Measurements from ENCODE around the gene INHBB.

Gene INHBB

DNA sequence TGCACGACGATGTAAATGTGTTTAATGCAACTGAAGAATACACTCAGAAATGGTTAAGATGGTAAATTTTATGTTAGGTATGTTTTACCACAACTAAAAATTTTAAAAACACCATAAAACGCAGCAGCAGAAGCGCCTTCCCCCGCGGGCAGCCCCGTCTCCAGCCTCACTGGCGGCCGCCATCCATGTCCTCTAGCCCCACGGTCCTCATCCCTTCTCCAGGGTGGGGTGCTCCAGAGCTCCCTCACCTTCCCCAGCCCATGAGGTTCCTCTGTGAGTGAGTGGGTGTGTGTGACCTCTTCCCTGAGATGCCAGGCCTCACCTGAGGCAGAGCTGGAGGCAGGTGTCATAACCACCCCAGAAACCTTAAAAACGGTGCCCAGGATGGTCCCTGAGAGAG is 17.0 kb downstream of the INHBB start:
- Histone ChIP-seq H3K4me1 (ENCODE audit: control insufficient read depth, insufficient read depth, low read length) (no peaks in the 10 kb centered on the region), H3K9ac (ENCODE audit: low read length) (no peak overlapping the region), H3K9me3 (ENCODE audit: control insufficient read depth, low read length) (no peaks in the 10 kb centered on the region), H3K4me3 (ENCODE audit: low read length) (no peak overlapping the region), H3K36me3 (ENCODE audit: control insufficient read depth, insufficient read depth, low read length, severe bottlenecking) (no peaks in the 10 kb centered on the region), H3K27me3 (replicated peaks; ENCODE audit: control insufficient read depth, insufficient read depth, low read length) (peaks cover 28% of the 10 kb centered on the region)
- no peak for DNase-seq (ENCODE audit: low read depth)

DNA sequence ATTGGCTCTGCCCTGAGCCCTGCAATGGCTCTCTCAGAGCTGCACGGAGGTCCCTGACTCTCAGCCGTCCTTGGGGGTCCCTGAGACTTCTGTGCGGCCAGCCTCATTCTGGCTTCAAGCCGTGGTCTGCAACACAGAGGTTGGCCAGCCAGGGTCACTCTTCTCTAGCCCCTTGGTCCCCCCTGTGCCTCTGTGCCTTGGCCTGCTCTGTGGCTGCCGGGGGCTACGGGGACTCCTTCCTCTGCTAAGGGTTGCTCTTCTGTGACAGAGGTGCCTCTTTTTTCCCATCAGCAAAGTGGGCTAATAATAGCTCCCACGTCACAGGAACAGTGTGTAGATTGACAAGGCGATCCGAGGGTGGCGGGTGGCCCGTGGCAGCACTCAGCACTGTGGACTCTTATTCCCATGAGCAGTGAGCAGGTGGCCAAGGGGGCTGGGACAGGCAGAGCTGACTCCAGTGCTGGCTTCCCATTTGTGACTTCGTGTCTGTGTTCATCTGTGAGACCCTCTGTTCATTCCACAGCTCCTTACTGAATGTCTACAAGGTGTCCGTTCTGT is 19.4 kb downstream of the INHBB start:
- no peak for DNase-seq (ENCODE audit: low read depth)
- Histone ChIP-seq H3K4me3 (ENCODE audit: low read length) (no peak overlapping the region), H3K9me3 (ENCODE audit: control insufficient read depth, low read length) (no peaks in the 10 kb centered on the region), H3K27me3 (replicated peaks; ENCODE audit: control insufficient read depth, insufficient read depth, low read length) (peaks cover 20% of the 10 kb centered on the region), H3K36me3 (ENCODE audit: control insufficient read depth, insufficient read depth, low read length, severe bottlenecking) (no peaks in the 10 kb centered on the region), H3K4me1 (ENCODE audit: control insufficient read depth, insufficient read depth, low read length) (no peaks in the 10 kb centered on the region), H3K9ac (ENCODE audit: low read length) (no peak overlapping the region)

DNA sequence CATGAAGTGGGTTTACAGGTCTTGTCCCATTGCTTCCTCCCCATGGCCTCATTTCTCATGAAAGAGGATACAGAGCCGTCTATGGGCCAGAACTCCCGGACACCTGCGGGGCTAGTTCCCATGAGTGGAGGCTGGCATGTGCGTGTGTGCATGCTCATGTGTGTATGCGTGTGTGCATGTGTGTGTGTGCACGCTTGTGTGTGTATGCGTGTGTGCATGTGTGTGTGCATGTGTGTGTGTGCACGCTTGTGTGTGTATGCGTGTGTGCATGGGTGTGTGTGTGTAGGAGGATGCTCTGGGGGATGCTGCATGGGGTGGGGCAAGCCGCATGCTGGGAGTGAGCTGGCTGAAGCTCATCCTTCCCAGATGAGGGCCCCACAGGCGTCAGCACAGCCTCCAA is 20.8 kb downstream of the INHBB start:
- no peak for DNase-seq (ENCODE audit: low read depth)
- Histone ChIP-seq H3K9ac (ENCODE audit: low read length) (no peak overlapping the region), H3K9me3 (ENCODE audit: control insufficient read depth, low read length) (no peaks in the 10 kb centered on the region), H3K4me1 (ENCODE audit: control insufficient read depth, insufficient read depth, low read length) (no peaks in the 10 kb centered on the region), H3K36me3 (ENCODE audit: control insufficient read depth, insufficient read depth, low read length, severe bottlenecking) (no peaks in the 10 kb centered on the region), H3K27me3 (replicated peaks; ENCODE audit: control insufficient read depth, insufficient read depth, low read length) (peaks cover 16% of the 10 kb centered on the region), H3K4me3 (ENCODE audit: low read length) (no peak overlapping the region)

DNA sequence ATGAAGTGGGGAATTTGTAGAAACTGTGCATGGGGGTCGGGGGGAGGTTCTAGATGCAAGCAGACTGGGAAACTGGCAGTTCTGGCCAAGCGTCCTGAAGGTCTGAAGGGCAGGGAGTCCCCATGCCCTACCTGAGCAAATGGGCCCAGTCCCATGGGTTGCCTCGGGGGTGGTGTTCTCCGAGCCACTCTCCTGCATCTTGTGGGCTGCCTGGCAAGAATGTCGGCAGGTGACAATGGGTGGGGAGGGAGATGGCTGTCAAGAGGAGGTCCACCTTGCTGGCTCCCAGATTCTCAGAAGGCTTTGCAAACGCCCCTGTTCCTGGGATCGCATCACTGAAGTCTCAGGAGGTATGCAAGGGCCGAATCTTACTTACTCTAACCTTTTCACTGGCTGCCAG is 21.3 kb downstream of the INHBB start:
- peaks cover 21% of the 10 kb centered on the region for H3K27me3 ChIP-seq (replicated peaks; ENCODE audit: control insufficient read depth, insufficient read depth, low read length)
- H3K4me3 ChIP-seq (ENCODE audit: low read length), result no peak overlapping the region
- no peaks in the 10 kb centered on the region for H3K36me3 ChIP-seq (ENCODE audit: control insufficient read depth, insufficient read depth, low read length, severe bottlenecking)
- no peaks in the 10 kb centered on the region for H3K4me1 ChIP-seq (ENCODE audit: control insufficient read depth, insufficient read depth, low read length)
- H3K9ac ChIP-seq (ENCODE audit: low read length), result no peak overlapping the region
- no peak for DNase-seq (ENCODE audit: low read depth)
- no peaks in the 10 kb centered on the region for H3K9me3 ChIP-seq (ENCODE audit: control insufficient read depth, low read length)

DNA sequence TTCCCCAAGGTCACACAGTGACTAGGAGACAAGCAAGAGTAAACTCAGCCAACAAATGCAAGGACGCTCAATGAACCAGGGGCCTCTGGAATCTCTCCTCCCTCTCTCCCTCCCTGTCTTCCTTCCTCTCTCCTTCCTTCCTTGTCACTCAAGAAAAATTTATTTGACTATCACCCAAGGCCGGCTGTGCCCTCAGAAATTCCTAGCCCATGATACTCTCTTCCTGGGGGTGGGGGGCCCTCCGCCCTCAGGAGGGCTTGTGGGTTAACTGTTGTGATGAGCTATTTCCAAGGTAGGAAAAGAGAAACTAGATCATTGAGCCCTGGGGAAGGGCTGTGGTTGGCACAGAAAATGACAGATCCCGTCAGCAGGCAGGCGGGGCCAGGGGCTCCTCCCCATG is 21.7 kb downstream of the INHBB start:
- no peaks in the 10 kb centered on the region for H3K36me3 ChIP-seq (ENCODE audit: control insufficient read depth, insufficient read depth, low read length, severe bottlenecking)
- H3K4me3 ChIP-seq (ENCODE audit: low read length), result no peak overlapping the region
- no peaks in the 10 kb centered on the region for H3K9me3 ChIP-seq (ENCODE audit: control insufficient read depth, low read length)
- no peaks in the 10 kb centered on the region for H3K4me1 ChIP-seq (ENCODE audit: control insufficient read depth, insufficient read depth, low read length)
- H3K9ac ChIP-seq (ENCODE audit: low read length), result no peak overlapping the region
- H3K27me3 ChIP-seq (replicated peaks; ENCODE audit: control insufficient read depth, insufficient read depth, low read length), result peaks cover 23% of the 10 kb centered on the region
- DNase-seq (ENCODE audit: low read depth), result peak; percentile 22

DNA sequence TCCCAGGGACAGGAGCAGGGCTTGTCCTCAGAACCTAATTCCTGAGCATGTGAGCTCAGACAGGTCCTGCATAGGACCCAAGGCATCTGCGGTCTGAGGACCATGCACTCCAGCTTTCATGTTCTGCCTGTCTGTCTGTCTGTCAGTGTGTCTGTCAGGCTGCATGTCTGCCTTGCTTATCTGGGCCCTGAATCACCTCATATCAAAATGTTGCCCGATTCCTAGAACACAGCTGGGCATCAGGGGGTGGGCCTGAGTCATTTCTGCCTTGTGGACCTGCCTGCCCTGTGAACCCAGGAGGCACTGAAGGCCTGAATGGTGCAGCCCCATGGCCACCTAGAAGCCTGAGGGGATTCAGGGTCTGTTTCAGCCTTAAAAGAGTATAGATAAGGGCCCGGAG is 22.1 kb downstream of the INHBB start:
- Histone ChIP-seq H3K4me3 (ENCODE audit: low read length) (no peak overlapping the region), H3K9me3 (ENCODE audit: control insufficient read depth, low read length) (no peaks in the 10 kb centered on the region), H3K36me3 (ENCODE audit: control insufficient read depth, insufficient read depth, low read length, severe bottlenecking) (no peaks in the 10 kb centered on the region), H3K4me1 (ENCODE audit: control insufficient read depth, insufficient read depth, low read length) (no peaks in the 10 kb centered on the region), H3K27me3 (replicated peaks; ENCODE audit: control insufficient read depth, insufficient read depth, low read length) (peaks cover 27% of the 10 kb centered on the region), H3K9ac (ENCODE audit: low read length) (no peak overlapping the region)
- peak; percentile 6 for DNase-seq (ENCODE audit: low read depth)

DNA sequence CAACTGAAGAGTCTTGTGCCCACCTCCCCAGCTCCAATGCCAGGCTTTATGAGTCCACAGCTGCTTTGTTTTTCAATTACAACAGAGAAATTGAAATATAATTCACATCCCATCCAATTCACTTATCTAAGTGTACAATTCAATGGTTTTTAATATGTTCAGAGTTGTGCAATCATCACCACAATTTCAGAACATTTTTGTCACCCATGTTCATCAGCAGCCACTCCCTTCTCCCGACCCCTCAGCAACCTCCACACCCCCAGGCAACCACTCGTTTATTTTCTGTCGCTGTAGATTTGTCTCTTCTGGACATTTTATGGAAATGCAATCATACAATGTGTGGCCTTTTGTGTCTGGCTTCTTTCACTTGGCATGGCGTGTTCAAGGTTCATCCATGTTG is 23.3 kb downstream of the INHBB start:
- Histone ChIP-seq H3K36me3 (ENCODE audit: control insufficient read depth, insufficient read depth, low read length, severe bottlenecking) (no peaks in the 10 kb centered on the region), H3K27me3 (replicated peaks; ENCODE audit: control insufficient read depth, insufficient read depth, low read length) (peaks cover 28% of the 10 kb centered on the region), H3K9ac (ENCODE audit: low read length) (no peak overlapping the region), H3K4me1 (ENCODE audit: control insufficient read depth, insufficient read depth, low read length) (no peaks in the 10 kb centered on the region), H3K9me3 (ENCODE audit: control insufficient read depth, low read length) (no peaks in the 10 kb centered on the region), H3K4me3 (ENCODE audit: low read length) (no peak overlapping the region)
- DNase-seq (ENCODE audit: low read depth), result peak; percentile 47

DNA sequence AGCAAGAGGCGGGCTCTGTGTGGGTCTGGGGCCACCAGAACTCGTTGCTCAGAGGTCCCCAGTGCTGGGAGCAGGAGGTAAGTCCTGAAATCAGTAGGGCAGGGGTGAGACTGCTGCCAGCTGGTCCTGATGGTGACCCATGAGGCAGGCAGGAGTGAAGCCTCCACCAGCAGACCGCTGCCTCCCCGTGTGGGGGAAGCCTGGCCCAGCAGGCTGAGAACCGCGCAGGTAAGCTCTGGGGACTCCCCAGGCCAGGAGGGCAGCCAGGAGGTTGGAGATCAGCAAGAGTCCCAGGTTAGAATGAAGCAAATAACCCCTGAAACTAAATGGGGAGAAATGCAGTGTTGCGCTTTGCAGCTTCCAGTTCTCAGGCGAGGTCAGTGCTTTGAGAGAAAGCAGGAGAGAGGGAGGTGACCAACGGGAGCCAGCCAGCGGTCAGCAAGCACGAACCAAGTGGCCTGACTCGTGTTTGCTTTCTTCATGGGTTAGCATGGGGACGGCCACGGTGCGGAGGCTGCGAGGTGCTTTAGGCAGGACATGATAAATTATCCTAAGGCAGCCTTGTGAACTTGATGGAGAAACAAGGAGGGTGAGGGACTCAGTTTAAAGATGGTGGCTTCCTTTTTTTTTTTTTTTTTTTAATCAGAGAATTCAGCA is 26.2 kb downstream of the INHBB start:
- Histone ChIP-seq H3K4me3 (ENCODE audit: low read length) (no peak overlapping the region), H3K4me1 (ENCODE audit: control insufficient read depth, insufficient read depth, low read length) (no peaks in the 10 kb centered on the region)
- DNase-seq (ENCODE audit: low read depth), result no peak

DNA sequence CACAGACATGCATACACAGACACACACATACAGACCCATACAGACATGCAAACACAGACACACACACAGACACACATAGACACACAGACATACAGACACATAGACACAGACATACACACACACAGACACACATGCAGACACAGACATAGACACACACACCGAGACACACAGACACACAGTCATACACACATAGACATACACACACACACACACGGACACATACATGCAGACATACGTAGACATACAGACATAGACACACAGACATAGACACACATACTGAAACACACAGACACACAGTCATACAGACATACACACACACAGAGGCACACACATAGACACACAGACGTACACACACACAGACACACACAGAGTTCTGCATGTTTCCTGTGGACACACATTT is 26.9 kb downstream of the INHBB start:
- H3K9ac ChIP-seq (ENCODE audit: low read length), result no peak overlapping the region
- no peaks in the 10 kb centered on the region for H3K36me3 ChIP-seq (ENCODE audit: control insufficient read depth, insufficient read depth, low read length, severe bottlenecking)
- no peaks in the 10 kb centered on the region for H3K4me1 ChIP-seq (ENCODE audit: control insufficient read depth, insufficient read depth, low read length)
- H3K9me3 ChIP-seq (ENCODE audit: control insufficient read depth, low read length), result peaks cover 2% of the 10 kb centered on the region
- H3K4me3 ChIP-seq (ENCODE audit: low read length), result no peak overlapping the region
- H3K27me3 ChIP-seq (replicated peaks; ENCODE audit: control insufficient read depth, insufficient read depth, low read length), result peaks cover 40% of the 10 kb centered on the region
- no peak for DNase-seq (ENCODE audit: low read depth)

More for the DNA sequence above, 26.2 kb downstream of the INHBB start:
- Histone ChIP-seq H3K27me3 (replicated peaks; ENCODE audit: control insufficient read depth, insufficient read depth, low read length) (peaks cover 33% of the 10 kb centered on the region), H3K36me3 (ENCODE audit: control insufficient read depth, insufficient read depth, low read length, severe bottlenecking) (no peaks in the 10 kb centered on the region), H3K9ac (ENCODE audit: low read length) (no peak overlapping the region), H3K9me3 (ENCODE audit: control insufficient read depth, low read length) (no peaks in the 10 kb centered on the region)

DNA sequence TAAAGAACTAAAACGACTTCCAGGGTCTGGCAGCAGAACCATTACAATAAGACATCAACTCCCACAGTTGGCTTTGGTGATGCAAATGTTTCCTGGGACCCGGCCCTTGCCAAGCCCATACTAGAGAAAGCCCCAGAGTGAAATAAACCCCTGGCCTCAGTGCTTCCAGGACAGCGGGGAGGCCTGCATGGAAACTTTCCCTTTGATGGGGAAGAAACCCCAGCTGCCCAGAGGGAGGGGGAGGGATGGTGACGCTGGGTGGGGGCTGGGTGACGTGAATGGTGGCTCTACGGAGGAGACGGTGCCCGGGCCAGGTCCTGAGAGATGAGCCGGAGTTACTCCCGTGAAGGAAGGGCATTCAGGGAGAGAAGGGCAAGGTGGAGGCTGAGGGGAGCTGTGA is 27.5 kb downstream of the INHBB start:
- peaks cover 43% of the 10 kb centered on the region for H3K27me3 ChIP-seq (replicated peaks; ENCODE audit: control insufficient read depth, insufficient read depth, low read length)
- H3K4me3 ChIP-seq (ENCODE audit: low read length), result no peak overlapping the region
- H3K9ac ChIP-seq (ENCODE audit: low read length), result no peak overlapping the region
- no peaks in the 10 kb centered on the region for H3K4me1 ChIP-seq (ENCODE audit: control insufficient read depth, insufficient read depth, low read length)
- no peak for DNase-seq (ENCODE audit: low read depth)
- H3K36me3 ChIP-seq (ENCODE audit: control insufficient read depth, insufficient read depth, low read length, severe bottlenecking), result no peaks in the 10 kb centered on the region
- H3K9me3 ChIP-seq (ENCODE audit: control insufficient read depth, low read length), result peaks cover 2% of the 10 kb centered on the region

DNA sequence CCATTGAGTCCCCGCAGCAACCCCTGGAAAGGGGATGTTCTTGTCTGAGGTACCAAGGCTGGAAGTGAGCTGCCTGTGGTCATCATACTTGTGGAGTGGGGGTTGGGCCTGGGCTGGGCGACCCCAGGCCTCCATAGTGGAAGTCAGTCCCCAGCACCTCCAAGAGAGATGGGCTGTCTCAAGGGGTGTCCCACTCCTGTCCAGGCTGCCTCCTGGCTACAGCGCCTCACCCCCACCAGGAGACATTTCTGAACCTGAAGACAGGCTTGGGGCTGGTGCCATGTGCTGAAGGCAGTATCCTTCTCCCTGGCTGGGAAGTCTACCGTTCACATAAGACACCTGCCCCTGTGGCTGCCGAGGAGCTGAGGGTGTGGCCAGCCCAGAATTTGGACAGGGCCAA is 28.9 kb downstream of the INHBB start:
- no peak for DNase-seq (ENCODE audit: low read depth)
- Histone ChIP-seq H3K4me3 (ENCODE audit: low read length) (no peak overlapping the region), H3K36me3 (ENCODE audit: control insufficient read depth, insufficient read depth, low read length, severe bottlenecking) (no peaks in the 10 kb centered on the region), H3K9ac (ENCODE audit: low read length) (no peak overlapping the region), H3K4me1 (ENCODE audit: control insufficient read depth, insufficient read depth, low read length) (no peaks in the 10 kb centered on the region), H3K27me3 (replicated peaks; ENCODE audit: control insufficient read depth, insufficient read depth, low read length) (peaks cover 52% of the 10 kb centered on the region), H3K9me3 (ENCODE audit: control insufficient read depth, low read length) (peaks cover 2% of the 10 kb centered on the region)
